C4-2B (cell line): ENCODE measurements around the gene MAP1A.

Experiments
- H3K27ac ChIP-seq: fragments of 450-650 bp; 2 replicates; pipeline ENCODE4 v1.5.1; 2017
- ZFX ChIP-seq: fragments of 450-650 bp; IDR thresholded peaks from 2 replicates; pipeline ENCODE4 v1.6.1; 2017
- TF ChIP-seq, protein P1 (sequence below): fragments of 450-650 bp; conservative IDR thresholded peaks from 2 replicates; pipeline ENCODE4 v1.5.1; 2017; ENCODE audit warnings: mild to moderate bottlenecking

MAP1A gene

DNA sequence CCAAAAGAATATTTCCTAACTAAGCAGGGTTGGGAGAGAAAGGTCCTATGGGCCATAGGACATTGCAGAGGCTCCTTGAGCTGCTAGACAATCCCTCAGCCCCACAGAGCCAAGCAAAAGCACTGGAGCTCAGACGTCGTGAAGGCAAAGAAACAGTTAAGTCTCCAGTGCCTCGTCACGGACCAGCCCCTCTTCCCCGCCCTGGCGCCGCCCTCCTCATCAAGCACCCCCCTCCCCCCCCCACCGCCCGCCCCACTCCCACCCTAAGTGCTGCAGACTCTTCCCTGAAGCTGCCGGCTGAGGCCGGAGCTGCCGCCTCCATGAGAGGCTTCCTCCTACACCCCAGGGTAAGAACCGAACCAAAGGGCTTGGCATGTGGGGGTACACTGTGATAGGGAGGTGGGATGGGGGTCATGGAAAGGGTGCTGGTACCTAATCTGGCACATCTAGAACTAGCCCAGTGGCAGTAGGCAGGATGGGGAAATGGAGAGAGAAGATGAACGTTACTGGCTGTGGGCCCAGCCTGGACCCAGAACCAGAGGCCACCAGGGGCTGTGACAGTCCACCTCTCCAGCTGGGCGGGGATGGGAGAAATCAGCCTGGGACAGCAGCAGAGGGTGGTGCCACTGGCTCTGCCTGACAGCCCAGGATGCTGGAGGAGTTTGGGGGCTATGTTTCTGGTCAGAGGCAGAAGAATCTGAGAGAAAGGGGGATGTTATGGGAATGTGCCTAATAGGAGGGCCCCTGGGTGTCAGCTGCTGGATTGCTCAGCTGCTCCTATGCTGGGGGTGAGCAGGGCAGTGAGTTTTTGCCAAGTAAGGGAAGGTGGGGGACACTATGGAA lies at the start of gene MAP1A:
Gene MAP1A (plus strand): TSS at position 255 of the 843 bp plus-strand sequence. CDS start 3,866 bp downstream, outside the sequence.
- H3K27ac ChIP-seq = no peak within 1 kb of the TSS
- TF ChIP-seq ZFX = no peak
- TF ChIP-seq, protein P1, sequence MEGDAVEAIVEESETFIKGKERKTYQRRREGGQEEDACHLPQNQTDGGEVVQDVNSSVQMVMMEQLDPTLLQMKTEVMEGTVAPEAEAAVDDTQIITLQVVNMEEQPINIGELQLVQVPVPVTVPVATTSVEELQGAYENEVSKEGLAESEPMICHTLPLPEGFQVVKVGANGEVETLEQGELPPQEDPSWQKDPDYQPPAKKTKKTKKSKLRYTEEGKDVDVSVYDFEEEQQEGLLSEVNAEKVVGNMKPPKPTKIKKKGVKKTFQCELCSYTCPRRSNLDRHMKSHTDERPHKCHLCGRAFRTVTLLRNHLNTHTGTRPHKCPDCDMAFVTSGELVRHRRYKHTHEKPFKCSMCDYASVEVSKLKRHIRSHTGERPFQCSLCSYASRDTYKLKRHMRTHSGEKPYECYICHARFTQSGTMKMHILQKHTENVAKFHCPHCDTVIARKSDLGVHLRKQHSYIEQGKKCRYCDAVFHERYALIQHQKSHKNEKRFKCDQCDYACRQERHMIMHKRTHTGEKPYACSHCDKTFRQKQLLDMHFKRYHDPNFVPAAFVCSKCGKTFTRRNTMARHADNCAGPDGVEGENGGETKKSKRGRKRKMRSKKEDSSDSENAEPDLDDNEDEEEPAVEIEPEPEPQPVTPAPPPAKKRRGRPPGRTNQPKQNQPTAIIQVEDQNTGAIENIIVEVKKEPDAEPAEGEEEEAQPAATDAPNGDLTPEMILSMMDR = no peak

DNA sequence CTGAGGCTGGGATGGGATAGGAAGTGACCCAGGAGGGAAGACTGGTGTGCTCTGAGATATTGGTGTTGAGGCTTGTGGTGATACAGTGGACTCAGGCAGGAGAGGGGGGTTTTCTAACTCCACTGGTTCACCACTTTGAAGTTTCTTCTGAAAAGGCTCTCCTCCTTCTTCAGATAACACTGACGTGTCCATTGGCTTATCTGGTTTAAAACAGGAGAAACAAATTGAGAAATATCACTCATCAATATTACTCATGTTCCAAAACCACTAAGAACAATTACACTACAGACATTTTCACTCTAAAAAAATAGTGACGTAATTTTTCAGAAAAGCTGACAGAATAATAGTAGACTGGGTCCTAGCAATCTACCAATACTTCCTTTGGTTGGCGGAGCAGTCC lies 47.5 kb upstream of the MAP1A start:
- no peak for TF ChIP-seq ZFX
- no peak overlapping the region for H3K27ac ChIP-seq

DNA sequence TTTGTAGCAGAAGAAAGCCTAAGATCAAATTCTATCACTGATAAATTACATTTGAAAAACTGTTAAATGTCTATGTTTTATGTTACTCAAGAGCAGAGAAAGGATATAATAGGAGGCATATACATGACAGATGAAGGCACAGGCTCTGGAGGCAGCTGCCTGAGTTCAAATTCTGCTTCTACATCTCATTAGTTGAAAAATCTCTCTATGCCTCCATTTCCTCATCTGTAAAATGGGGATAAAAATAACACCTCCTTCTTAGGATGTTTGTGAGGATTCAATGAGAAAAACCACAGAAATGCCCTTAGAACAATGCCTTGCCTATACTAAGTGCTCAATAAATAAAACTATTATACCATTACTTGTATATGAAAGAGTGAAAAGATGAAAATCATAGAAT lies 45.4 kb upstream of the MAP1A start:
- no peak for TF ChIP-seq ZFX
- TF ChIP-seq, protein P1 = no peak
- H3K27ac ChIP-seq = no peak overlapping the region

DNA sequence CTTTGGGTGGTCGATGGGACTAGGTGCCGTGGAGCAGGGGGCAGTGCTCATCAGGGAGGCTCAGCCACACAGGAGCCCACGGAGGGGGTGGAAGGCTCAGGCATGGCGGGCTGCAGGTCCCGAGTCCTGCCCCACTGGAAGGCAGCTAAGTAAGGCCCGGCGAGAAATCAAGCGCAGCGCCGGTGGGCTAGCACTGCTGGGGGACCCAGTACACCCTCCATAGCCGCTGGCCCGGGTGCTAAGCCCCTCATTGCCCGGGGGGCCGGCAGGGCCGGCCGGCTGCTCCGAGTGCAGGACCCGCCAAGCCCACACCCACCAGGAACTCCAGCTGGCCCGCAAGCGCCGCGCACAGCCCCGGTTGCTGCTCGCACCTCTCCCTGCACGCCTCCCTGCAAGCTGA lies 43.5 kb upstream of the MAP1A start:
- H3K27ac ChIP-seq = no peak overlapping the region
- no peak for TF ChIP-seq ZFX
- TF ChIP-seq, protein P1 = no peak

DNA sequence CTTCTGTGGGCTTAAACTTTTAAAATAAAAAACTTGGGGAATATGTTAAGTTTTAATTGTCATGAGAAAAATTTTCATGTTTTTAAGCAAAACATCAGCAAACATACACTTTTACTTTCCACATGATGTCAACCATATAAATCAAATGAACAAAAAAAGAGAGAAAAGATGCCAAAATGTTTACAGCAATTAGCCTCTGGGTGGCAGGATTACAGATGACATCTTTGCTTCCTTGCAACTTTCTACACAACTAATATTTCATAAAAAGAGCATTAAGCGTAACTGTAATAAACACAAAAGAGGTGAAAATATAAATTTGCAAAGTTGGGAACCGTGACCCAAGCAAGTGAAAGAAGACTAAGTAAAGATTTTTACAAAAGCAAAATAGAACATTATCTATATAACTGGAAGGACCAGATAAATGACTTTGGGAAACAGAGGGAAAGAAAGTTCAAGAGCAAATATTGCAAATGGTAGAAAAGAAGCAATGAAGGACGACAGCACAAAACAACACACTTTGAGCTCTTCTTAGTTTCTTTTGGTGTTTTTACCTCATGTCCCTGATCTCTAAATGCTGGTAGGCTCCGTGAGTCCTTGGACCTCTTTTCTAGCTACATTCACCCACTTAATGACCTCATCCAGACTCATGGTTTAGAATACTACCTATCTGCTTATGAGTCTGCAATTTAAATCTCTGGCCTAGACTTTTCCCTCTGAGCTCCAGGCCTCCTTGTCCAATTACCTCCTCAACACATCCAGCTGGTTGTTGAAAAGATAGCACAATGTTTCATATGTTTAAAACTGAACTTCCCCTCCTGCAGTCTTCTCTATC lies 33.9 kb upstream of the MAP1A start:
- no peak for TF ChIP-seq ZFX
- TF ChIP-seq, protein P1 = peak; percentile 58
- no peak overlapping the region for H3K27ac ChIP-seq

DNA sequence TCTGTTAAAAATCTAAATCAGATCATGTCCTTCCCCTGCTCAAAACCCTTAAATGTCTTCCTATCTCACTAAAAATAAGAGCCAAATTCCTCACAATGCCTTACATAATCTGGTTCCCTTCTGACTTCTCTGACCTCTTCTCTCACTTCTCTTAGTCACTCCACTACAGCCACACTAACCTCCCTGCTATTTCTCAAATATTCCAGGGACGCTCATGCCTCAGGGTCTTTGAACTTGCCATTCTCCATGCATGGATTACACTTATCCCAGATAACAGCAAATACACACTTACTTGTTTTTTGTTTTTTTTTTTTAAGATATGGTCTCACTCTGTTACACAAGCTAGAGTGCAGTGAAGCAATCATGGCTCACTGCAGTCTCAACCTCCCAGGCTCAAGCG lies 33.0 kb upstream of the MAP1A start:
- TF ChIP-seq, protein P1 = no peak
- no peak for TF ChIP-seq ZFX
- H3K27ac ChIP-seq = no peak overlapping the region

DNA sequence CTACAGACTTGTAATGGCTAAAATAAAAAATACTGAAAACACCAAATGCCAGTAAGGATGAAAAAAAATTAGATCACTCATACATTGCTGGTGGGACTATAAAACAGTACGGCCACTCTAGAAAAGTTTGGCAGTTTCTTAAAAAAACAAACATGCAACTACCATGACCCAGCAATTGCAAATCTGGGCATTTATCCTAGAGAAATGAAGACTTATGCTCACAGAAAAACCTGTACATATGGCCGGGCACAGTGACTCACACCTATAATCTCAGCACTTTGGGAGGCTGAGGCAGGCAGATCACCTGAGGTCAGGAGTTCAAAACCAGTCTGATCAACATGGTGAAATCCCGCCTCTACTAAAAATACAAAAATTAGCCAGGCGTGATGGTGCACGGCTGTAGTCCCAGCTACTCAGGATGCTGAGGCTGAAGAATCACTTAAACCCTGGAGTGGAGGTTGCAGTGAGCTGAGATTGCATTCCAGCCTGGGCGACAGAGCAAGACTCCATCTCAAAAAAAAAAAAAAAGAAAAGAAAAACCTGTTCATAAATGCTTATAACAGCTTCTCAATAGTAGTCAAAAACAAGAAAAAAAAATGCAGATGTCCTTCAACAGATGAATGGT lies 30.0 kb upstream of the MAP1A start:
- no peak for TF ChIP-seq ZFX
- TF ChIP-seq, protein P1 = no peak
- H3K27ac ChIP-seq = no peak overlapping the region
